NCI-H748 treated with DMSO at 0.1 percent for 48 hours (cell line): ENCODE results near the gene OR10D3.
"Not testable (repeated sequence)": the region's sequence is repeated elsewhere in the genome, so short reads cannot be mapped to it uniquely, and the experiment has no call there.

Source experiments
- DNase-seq: peaks from one replicate; lab custom pipeline; 2025; lab: John Stamatoyannopoulos, UW

OR10D3 gene

DNA sequence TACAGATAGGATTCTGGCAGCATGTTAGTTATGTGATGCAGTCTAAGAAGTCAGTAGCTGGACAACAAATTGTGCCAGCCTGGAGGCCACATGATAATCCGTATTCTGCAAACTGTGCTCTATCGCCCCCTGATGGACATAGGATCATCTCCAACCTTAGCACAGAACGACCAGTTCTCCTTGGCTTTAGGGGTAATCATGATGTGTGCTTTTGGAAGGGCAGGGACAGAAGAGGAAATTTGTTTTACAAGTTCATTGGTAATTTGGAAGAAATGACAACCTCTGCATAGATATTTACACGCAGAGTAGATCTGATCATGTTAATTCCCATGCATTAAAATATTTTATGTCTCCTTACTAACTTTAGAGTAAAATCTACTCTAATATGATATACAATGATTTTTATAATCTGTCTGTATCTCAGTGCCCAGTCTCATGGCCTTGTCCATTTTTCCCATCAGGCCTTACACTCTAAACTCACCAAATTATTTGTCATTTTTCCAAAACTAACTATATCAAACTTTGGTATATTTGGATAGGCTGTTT, 12.1 kb downstream of the OR10D3 start:
- peak; percentile 59 for DNase-seq

DNA sequence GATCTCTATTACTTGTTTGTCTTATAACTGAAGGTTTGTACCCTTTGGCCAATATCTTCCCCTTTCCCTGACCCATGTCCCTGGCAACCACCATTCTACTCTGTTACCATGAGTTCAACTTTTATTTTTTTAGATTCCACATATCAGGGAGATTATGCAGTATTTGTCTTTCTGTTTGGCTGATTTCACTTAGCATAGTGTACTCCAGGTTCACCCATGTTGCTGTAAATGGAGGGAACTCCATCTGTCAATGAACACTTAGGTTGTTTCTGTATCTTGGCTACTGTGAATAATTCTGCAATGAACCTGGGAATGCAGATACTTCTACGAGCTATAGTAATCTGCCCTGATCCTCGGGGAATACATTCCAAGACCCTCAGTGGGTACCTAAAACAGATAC, 14.9 kb downstream of the OR10D3 start:
- no peak for DNase-seq

DNA sequence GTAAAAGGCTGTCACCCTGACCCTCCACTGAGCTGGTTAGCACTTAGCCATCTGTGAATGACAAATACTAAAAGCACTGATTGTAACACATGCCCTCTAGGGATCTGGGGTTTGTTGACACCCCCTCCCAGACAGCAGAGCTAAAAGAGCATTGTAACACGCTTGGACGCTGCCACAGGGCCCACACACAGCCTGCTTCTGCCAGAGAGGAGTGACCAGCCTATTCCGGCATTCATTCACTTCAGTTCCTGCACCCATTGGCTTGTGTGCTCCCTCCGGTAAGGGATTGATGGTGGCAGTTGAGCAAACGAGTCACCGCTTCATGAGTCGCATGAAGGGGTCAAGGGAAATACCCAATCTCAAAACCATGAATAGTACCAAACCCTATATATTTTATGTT, 15.8 kb downstream of the OR10D3 start:
- DNase-seq: no peak

DNA sequence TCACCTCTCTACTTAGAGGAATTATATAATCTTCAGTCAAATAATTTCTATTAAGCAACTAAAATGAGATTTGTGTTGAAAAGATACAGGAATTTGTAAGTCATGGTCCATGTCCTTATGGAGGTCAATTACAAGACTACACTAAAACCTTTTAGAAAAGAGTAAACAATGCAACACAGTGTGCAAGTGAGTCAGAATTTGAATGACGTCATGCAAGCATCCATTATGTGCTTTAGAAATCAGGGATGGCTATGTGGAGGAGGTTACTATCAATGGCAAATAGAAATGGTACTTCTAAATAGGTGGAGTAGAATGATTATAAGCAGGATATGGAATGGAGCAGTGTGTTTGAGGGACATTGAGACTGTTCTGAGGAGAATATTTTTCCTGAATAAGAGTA, 16.6 kb downstream of the OR10D3 start:
- no peak for DNase-seq

DNA sequence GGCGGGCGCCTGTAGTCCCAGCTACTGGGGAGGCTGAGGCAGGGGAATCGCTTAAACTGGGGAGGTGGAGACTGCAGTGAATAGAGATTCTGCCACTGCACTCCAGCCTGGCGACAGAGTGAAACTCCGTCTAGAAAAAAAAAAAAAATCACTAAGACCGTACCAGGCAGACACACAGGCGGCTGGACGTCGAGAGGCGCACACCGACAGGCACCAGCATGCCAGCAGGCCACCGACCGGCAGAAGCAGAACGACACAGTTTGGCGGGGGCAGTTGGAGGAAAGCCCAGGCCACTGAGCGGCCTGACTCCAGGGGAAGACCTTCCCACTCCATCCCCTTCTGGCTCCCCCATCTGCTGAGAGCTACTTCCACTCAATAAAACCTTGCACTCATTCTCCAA, 17.5 kb downstream of the OR10D3 start:
- DNase-seq: no peak

DNA sequence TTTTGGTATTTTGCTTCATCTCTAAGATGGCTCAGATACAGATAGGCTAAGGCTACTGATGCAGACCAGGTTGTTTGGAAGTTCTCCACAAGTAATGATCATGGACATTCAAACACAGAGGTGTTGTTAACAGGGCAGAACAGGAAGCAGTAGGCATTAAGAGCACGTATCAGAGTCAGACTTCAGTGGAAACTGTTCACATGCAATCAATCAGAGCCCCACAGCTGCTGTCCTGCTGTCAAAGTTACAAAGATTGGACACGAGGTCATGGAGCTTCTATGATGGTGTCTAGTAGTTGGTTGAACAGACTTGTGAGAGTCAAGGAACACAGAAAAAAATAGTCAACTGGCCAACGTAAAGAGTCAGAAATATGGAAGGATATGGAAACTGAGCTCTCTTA, 19.8 kb downstream of the OR10D3 start:
- DNase-seq: no peak

DNA sequence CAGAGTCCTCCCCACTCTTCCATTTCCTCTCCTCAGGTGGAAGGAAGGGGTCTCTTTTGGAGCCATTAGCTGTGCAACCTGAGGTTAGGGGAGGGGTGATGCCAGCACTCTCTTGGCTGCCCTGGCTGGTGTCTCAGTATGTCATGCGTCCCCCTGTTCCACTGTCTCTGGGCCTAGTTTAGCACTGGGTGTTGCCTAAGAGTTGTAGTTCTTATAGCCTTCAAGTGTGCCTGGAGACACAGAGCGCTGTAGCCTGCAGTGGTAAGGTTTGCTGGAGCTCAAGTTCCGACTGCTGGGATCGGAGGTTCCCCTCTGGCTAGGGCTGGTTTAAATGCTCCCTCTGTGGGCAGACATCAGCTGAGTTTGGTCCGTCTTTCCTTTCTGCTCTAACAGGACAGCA, 20.9 kb downstream of the OR10D3 start:
- DNase-seq: no peak

DNA sequence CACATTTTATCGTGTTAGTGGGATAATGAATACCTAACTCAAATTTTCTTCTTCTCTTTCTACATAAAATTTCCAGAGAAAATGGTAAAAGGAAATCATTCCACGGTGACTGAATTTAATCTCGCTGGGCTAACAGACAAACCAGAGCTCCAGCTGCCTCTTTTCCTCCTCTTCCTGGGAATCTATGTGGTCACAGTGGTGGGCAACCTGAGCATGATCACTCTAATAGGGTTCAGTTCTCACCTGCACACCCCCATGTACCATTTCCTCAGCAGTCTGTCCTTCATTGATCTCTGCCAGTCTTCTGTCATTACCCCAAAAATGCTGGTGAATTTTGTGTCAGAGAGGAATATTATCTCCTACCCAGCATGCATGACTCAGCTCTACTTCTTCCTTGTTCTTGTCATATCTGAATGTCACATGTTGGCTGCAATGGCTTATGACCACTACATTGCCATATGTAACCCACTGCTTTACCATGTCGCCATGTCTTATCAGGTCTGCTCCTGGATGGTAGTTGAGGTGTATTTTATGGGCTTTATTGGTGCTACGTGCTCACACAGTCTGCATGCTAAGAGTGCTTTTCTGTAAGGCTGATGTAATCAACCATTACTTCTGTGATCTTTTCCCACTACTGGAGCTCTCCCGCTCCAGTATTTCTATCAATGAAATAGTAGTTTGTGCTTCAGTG, 24.1 kb downstream of the OR10D3 start:
- DNase-seq: no peak

DNA sequence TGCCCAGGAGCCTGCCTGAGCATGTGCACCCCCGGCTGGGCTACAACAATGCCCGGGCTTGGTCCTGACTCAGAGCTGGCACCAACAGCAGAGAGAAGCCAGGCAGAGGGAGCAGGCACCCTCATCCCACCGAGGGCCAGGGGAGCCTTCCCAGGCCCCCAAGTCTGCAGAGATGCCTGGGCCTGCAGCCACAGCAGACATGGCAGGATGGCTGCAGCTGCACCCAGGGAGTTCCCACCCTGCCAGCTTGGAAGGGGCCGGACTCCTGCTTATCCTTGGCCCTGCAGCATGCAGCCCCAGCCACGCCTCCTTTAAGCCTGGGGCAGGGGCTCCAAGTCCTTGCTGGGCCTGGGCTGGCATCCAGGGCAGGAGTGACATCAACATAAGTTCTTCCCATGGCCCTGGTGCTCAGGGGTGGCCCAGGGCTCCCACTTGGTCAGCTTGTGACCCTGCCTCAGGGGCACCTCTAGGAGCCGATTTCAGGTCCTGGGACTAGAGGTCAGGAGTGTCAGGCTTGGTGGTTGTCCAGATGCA, 26.7 kb downstream of the OR10D3 start:
- DNase-seq: no peak

DNA sequence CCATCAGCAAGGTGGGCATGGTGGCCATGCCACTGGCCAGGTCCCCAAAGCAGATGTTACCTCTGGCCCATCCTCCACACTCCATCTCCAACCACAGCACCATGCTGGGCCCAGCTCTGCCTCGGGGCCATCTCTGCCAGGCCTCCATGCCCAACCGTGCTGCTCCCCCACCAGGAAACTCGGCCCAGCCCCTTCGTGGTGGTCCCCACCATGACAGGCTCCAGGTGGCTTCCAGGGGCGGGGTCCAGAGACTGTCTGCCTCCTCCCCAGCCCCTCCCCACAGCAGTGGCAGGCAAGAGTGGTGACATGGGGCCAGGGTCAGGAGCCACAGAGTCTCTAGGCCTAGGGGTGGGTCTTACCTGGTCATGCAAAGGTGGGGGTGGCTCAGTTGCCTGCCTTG, 27.3 kb downstream of the OR10D3 start:
- no peak for DNase-seq

DNA sequence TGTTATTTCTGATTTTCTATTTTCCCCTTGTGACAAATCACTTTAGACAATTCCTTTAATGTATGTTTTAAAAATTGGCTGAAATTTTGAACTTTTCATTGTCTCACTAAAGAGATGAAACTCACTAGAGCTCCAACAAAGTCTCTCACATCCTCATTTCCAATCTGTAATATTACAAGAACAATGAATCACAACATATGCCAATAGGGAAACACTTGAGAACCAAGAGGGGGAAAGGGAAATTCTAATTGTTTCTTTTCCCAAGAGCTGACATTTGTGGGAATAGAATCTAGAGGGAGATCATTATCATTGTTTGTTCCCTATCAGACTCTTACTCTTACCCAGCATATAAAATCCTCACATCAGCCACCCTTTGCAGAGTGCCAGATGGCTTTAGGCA, 28.2 kb downstream of the OR10D3 start:
- DNase-seq: no peak

DNA sequence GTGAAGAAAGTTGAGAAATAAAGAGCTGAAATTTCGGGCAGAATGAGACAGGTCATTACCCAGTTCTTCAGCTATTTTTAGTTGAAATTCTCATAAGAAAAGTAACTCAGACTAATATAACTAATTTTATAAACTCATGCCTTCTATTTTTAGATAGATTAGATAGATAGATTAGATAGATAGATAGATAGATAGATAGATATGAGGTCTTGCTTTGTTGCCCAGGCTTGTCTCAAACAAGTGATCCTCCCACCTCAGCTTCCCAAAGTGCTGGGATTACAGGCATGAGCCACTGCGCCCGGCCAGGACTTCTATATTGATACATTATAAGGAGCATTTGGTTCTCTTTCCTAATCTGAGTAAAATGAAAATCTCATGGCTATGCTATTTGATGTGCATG, 30.9 kb downstream of the OR10D3 start:
- no peak for DNase-seq

DNA sequence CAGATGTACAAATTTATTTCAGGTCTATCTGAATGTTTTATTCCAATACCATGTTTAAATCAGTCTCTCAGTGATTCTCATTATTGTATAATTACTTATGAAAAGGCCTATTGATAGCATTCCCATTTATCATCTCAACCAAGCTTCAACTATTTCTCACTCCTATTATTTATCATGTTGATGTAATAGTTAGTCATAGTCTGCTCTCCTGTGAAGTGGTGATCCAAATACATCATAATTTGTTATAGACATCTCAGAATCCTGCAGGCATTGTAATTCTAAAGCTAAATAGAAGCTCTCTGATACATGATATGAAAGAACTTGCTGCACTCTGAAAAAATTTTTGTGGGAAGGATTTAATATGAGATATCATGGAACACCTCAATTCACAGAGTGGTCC, 36.0 kb downstream of the OR10D3 start:
- no peak for DNase-seq

DNA sequence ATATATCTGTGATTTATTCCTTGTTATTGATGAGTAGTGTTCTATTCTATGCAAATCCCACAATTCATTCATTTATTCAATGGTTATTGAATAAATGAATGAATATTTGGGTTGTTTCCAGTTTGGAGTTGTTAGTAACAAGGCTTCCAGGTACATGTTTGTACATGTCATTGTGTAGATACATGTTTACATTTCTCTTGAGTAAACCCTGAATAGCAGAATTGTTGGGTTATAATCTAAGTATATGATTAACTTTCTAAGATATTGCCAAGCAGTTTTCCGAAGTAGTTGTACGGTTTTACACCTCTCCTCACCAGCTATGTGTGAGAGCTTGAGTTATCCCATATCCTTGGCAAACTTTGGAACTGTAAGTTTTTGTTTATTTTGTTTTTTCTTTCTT, 39.3 kb downstream of the OR10D3 start:
- no peak for DNase-seq

DNA sequence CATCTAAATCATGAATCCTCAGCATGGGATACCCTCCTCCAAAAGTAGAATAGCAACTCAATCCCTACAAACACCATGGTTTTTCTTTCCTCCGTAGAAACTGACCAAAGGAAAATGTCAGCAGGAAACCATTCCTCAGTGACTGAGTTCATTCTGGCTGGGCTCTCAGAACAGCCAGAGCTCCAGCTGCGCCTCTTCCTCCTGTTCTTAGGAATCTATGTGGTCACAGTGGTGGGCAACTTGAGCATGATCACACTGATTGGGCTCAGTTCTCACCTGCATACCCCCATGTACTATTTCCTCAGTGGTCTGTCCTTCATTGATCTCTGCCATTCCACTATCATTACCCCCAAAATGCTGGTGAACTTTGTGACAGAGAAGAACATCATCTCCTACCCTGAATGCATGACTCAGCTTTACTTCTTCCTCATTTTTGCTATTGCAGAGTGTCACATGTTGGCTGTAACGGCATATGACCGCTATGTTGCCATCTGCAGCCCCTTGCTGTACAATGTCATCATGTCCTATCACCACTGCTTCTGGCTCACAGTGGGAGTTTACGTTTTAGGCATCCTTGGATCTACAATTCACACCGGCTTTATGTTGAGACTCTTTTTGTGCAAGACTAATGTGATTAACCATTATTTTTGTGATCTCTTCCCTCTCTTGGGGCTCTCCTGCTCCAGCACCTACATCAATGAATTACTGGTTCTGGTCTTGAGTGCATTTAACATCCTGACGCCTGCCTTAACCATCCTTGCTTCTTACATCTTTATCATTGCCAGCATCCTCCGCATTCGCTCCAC, 41.7 kb downstream of the OR10D3 start:
- DNase-seq: not testable (repeated sequence)

DNA sequence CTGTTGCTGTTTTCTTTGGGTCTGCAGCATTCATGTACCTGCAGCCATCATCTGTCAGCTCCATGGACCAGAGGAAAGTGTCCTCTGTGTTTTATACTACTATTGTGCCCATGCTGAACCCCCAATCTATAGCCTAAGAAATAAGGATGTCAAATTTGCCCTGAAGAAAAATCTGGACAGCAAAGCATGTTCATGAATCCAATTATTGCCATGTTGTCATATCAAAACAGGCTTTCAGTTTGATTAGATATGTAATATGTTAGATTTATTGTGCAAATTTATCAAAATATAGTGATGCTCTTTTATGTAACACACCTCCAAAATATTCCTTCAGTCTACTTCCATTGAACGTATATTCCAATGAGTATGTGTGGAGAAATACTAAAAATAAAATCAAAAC, 42.3 kb downstream of the OR10D3 start:
- no peak for DNase-seq

DNA sequence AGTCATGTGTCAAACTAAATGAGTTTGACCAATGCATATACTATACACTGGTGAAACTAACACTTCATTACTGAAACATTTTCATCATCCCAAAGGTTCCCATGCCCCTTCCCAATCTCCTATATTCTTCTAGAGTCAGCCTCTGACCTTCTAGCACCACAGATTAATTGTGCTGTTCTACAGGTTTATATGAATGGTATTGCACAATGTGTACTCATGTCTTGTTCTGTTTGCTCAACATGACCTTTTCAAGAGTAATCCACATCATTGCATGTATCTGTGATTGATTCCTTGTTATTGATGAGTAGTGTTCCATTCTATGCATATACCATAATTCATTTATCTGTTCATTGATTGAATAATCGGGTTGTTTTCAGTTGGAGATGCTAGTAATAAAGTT, 50.2 kb downstream of the OR10D3 start:
- DNase-seq: no peak
